Mesenchymal stem cell (in vitro differentiated cells and primary cell): ENCODE results near the gene THEM4.

Experiments
- DNase-seq: peaks from one replicate; pipeline ENCODE4 v3.0.0-alpha.2; 2013
- H2AFZ ChIP-seq: one replicate; pipeline ENCODE4 v1.6.1; 2013; ENCODE audit warnings: low read depth, mild to moderate bottlenecking, control low read depth, inconsistent platforms, low read length, moderate library complexity
- H2AK5ac ChIP-seq: 2 replicates; pipeline ENCODE4 v1.6.1; 2013; ENCODE audit warnings: low read length, moderate library complexity, mild to moderate bottlenecking, inconsistent platforms; ENCODE audit not compliant: severe bottlenecking
- H2BK120ac ChIP-seq: one replicate; pipeline ENCODE4 v1.6.1; 2013; ENCODE audit warnings: low read depth, mild to moderate bottlenecking, inconsistent platforms, low read length, moderate library complexity
- H2BK12ac ChIP-seq, 2 experiments: one replicate each; pipeline ENCODE4 v1.6.1; 2013; ENCODE audit warnings: inconsistent platforms in 2 of 2, low read length in 2 of 2, mild to moderate bottlenecking in 2 of 2, moderate library complexity in 2 of 2, control low read depth in 1 of 2
- H2BK15ac ChIP-seq: one replicate; pipeline ENCODE4 v1.6.1; 2013; ENCODE audit warnings: mild to moderate bottlenecking, low read depth, inconsistent platforms; ENCODE audit not compliant: poor library complexity, severe bottlenecking
- H2BK5ac ChIP-seq: 2 replicates; pipeline ENCODE4 v1.6.1; 2013; ENCODE audit warnings: low read depth, mild to moderate bottlenecking, low read length, control low read depth, inconsistent platforms; ENCODE audit not compliant: poor library complexity, severe bottlenecking
- H3K14ac ChIP-seq, 2 experiments: one replicate each; pipeline ENCODE4 v1.6.1; 2013; ENCODE audit warnings: inconsistent platforms in 2 of 2, low read length in 2 of 2, control low read depth in 1 of 2, mild to moderate bottlenecking in 1 of 2, moderate library complexity in 1 of 2
- H3K18ac ChIP-seq, 2 experiments: one replicate each; pipeline ENCODE4 v1.6.1; 2013; ENCODE audit warnings: inconsistent platforms in 2 of 2, low read length in 2 of 2, control low read depth in 1 of 2, low read depth in 1 of 2, mild to moderate bottlenecking in 1 of 2
- H3K23ac ChIP-seq, 2 experiments: one replicate each; pipeline ENCODE4 v1.6.1; 2013; ENCODE audit warnings: inconsistent platforms in 2 of 2, low read length in 2 of 2, mild to moderate bottlenecking in 2 of 2, moderate library complexity in 2 of 2, control low read depth in 1 of 2
- H3K27ac ChIP-seq: 2 replicates; pipeline ENCODE4 v1.5.1; 2013; ENCODE audit warnings: mild to moderate bottlenecking, moderate library complexity, low read length, control low read depth, inconsistent platforms; ENCODE audit not compliant: poor library complexity, severe bottlenecking
- H3K27me3 ChIP-seq, 2 experiments: 2 replicates each; pipeline versions ENCODE4 v1.6.1 to v1.7.0; 2013; ENCODE audit warnings: low read length in 2 of 2, mild to moderate bottlenecking in 2 of 2, moderate library complexity in 2 of 2, control low read depth in 1 of 2, inconsistent platforms in 1 of 2; ENCODE audit not compliant: control insufficient read depth in 1 of 2, insufficient read depth in 1 of 2
- H3K36me3 ChIP-seq, 2 experiments: 2 replicates each; pipeline versions ENCODE4 v1.6.1 to v1.7.0; 2013; ENCODE audit warnings: low read length in 2 of 2, control low read depth in 1 of 2, inconsistent platforms in 1 of 2, low read depth in 1 of 2, mild to moderate bottlenecking in 1 of 2; ENCODE audit not compliant: insufficient read depth in 2 of 2, control insufficient read depth in 1 of 2
- H3K4ac ChIP-seq, 2 experiments: one replicate each; pipeline ENCODE4 v1.6.1; 2013; ENCODE audit warnings: inconsistent platforms in 2 of 2, low read length in 2 of 2, mild to moderate bottlenecking in 2 of 2, moderate library complexity in 2 of 2, control low read depth in 1 of 2, low read depth in 1 of 2
- H3K4me1 ChIP-seq: 2 replicates; pipeline ENCODE4 v1.6.1; 2013; ENCODE audit warnings: low read depth, low read length, control low read depth; ENCODE audit not compliant: control insufficient read depth, insufficient read depth
- H3K4me2 ChIP-seq: 2 replicates; pipeline ENCODE4 v1.6.1; 2013; ENCODE audit warnings: low read length, mild to moderate bottlenecking, inconsistent platforms; ENCODE audit not compliant: poor library complexity, severe bottlenecking
- H3K4me3 ChIP-seq, 2 experiments: 2 replicates each; pipeline versions ENCODE4 v1.5.1 to v1.7.0; 2013; ENCODE audit warnings: low read length in 2 of 2, mild to moderate bottlenecking in 2 of 2, control low read depth in 1 of 2, low read depth in 1 of 2; ENCODE audit not compliant: insufficient read depth in 1 of 2
- H3K79me1 ChIP-seq: replicated peaks from 2 replicates; pipeline ENCODE4 v1.6.1; 2013; ENCODE audit warnings: mild to moderate bottlenecking, control low read depth, low read length, inconsistent platforms; ENCODE audit not compliant: poor library complexity, severe bottlenecking
- H3K9ac ChIP-seq: 2 replicates; pipeline ENCODE4 v1.7.0; 2013; ENCODE audit warnings: mild to moderate bottlenecking, low read length, moderate library complexity
- H3K9me3 ChIP-seq: 2 replicates; pipeline ENCODE4 v1.7.0; 2013; ENCODE audit warnings: mild to moderate bottlenecking, low read length; ENCODE audit not compliant: control insufficient read depth
- H4K8ac ChIP-seq: one replicate; pipeline ENCODE4 v1.6.1; 2013; ENCODE audit warnings: inconsistent platforms, mild to moderate bottlenecking, low read length, moderate library complexity
- H4K91ac ChIP-seq: one replicate; pipeline ENCODE4 v1.6.1; 2013; ENCODE audit warnings: mild to moderate bottlenecking, low read length, inconsistent platforms
- WGBS: methylation state at CpG from one replicate; pipeline ENCODE4 v1.1.7; 2013; ENCODE audit warnings: mixed read lengths; 5-methylcytosine and 5-hydroxymethylcytosine counted together

THEM4 gene

GRCh38 chr1:151953409-151954094, 44.2 kb upstream of the THEM4 start:
- Histone ChIP-seq H4K91ac (no peak overlapping the region), H3K4ac (no peak overlapping the region), H2BK12ac (no peak overlapping the region), H3K9me3 (no peaks in the 10 kb centered on the region), H4K8ac (no peak overlapping the region), H3K4me3 (no peak overlapping the region), H3K27me3 (no peaks in the 10 kb centered on the region), H2AFZ (no peak overlapping the region), H3K27ac (no peak overlapping the region), H3K14ac (no peak overlapping the region), H3K18ac (no peak overlapping the region), H3K23ac (no peak overlapping the region), H3K4me2 (no peak overlapping the region), H3K36me3 (no peaks in the 10 kb centered on the region), H2BK5ac (no peak overlapping the region), H3K4me1 (peaks cover 1% of the 10 kb centered on the region), H3K9ac (no peak overlapping the region), H2BK120ac (no peak overlapping the region), H2AK5ac (no peak overlapping the region), H2BK15ac (no peak overlapping the region), H3K79me1 (no peaks in the 10 kb centered on the region)
- WGBS: 89% methylated on average over 7 of the region's 7 CpGs
- DNase-seq: no peak

- whole genome bisulfite sequencing: no CpG with 5 or more reads among the region's 1 CpG
Measured at GRCh38 chr1:151952811-151953210, 43.5 kb upstream of the THEM4 start.

GRCh38 chr1:151949371-151950193, 40.3 kb upstream of the THEM4 start:
- H4K91ac ChIP-seq: peak overlapping the region; percentile 40
- H2BK5ac ChIP-seq: no peak overlapping the region
- no peak overlapping the region for H2BK12ac ChIP-seq
- H3K4me3 ChIP-seq: no peak overlapping the region
- H3K4me1 ChIP-seq: peaks cover 5% of the 10 kb centered on the region
- no peak overlapping the region for H3K27ac ChIP-seq
- no peak overlapping the region for H2BK120ac ChIP-seq
- no peaks in the 10 kb centered on the region for H3K36me3 ChIP-seq
- no peak overlapping the region for H3K4me2 ChIP-seq
- no peaks in the 10 kb centered on the region for H3K27me3 ChIP-seq
- no peak overlapping the region for H2AK5ac ChIP-seq
- no peak overlapping the region for H3K9ac ChIP-seq
- H3K79me1 ChIP-seq: no peaks in the 10 kb centered on the region
- H2BK15ac ChIP-seq: no peak overlapping the region
- H3K9me3 ChIP-seq: no peaks in the 10 kb centered on the region
- H2AFZ ChIP-seq: no peak overlapping the region
- WGBS: 93% methylated on average over 18 of the region's 18 CpGs
- H3K18ac ChIP-seq: no peak overlapping the region
- no peak overlapping the region for H3K14ac ChIP-seq
- H3K23ac ChIP-seq: no peak overlapping the region
- no peak overlapping the region for H4K8ac ChIP-seq
- H3K4ac ChIP-seq: no peak overlapping the region
- no peak for DNase-seq

More at GRCh38 chr1:151952811-151953210, 43.5 kb upstream of the THEM4 start:
- Histone ChIP-seq H3K9ac (no peak overlapping the region), H3K4me3 (no peak overlapping the region), H2AFZ (no peak overlapping the region), H3K4me2 (no peak overlapping the region), H3K4me1 (peaks cover 1% of the 10 kb centered on the region), H3K27ac (no peak overlapping the region), H3K18ac (no peak overlapping the region), H2AK5ac (no peak overlapping the region), H3K23ac (no peak overlapping the region), H4K8ac (no peak overlapping the region), H3K4ac (no peak overlapping the region), H3K79me1 (no peaks in the 10 kb centered on the region), H3K36me3 (no peaks in the 10 kb centered on the region), H2BK12ac (no peak overlapping the region), H2BK120ac (no peak overlapping the region), H2BK5ac (no peak overlapping the region), H4K91ac (no peak overlapping the region), H3K27me3 (no peaks in the 10 kb centered on the region), H2BK15ac (no peak overlapping the region), H3K9me3 (no peaks in the 10 kb centered on the region), H3K14ac (no peak overlapping the region)
- no peak for DNase-seq

GRCh38 chr1:151948506-151948905, 39.2 kb upstream of the THEM4 start:
- H3K27me3 ChIP-seq: no peaks in the 10 kb centered on the region
- no peak overlapping the region for H2BK5ac ChIP-seq
- no peak overlapping the region for H2AK5ac ChIP-seq
- no peak overlapping the region for H4K8ac ChIP-seq
- no peak overlapping the region for H3K4ac ChIP-seq
- H3K18ac ChIP-seq: no peak overlapping the region
- no peak overlapping the region for H3K23ac ChIP-seq
- H3K4me2 ChIP-seq: no peak overlapping the region
- no peak overlapping the region for H2AFZ ChIP-seq
- H2BK120ac ChIP-seq: no peak overlapping the region
- H3K9me3 ChIP-seq: no peaks in the 10 kb centered on the region
- DNase-seq: no peak
- no peak overlapping the region for H4K91ac ChIP-seq
- no peak overlapping the region for H3K9ac ChIP-seq
- no peak overlapping the region for H3K14ac ChIP-seq
- H3K4me3 ChIP-seq: no peak overlapping the region
- WGBS: no CpG with 5 or more reads among the region's 1 CpG
- no peaks in the 10 kb centered on the region for H3K36me3 ChIP-seq
- peaks cover 8% of the 10 kb centered on the region for H3K4me1 ChIP-seq
- H3K27ac ChIP-seq: no peak overlapping the region
- H2BK12ac ChIP-seq: no peak overlapping the region
- H3K79me1 ChIP-seq: no peaks in the 10 kb centered on the region
- no peak overlapping the region for H2BK15ac ChIP-seq
